ENCODE data around the gene CLASP1.

DNA sequence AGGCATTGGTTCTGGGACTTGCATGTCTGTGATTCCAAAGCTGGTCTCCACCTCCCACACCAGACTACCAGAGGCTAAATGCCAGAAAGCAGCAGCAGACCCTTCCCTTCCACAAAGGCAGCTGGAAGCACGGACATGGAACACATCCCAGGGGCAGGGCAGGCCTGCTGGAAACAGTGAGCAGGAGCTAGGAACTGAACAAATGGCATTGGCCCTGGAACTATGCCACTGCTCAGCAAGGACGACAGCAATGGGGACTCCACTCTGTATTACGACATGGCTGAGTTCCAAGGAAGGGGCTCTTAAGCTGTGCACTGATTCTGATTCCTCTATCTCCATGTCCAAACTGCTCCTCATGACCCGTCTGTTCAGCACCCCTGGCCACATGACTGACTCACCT lies 286.5 kb downstream of the CLASP1 start:
- TF ChIP-seq, protein P1, sequence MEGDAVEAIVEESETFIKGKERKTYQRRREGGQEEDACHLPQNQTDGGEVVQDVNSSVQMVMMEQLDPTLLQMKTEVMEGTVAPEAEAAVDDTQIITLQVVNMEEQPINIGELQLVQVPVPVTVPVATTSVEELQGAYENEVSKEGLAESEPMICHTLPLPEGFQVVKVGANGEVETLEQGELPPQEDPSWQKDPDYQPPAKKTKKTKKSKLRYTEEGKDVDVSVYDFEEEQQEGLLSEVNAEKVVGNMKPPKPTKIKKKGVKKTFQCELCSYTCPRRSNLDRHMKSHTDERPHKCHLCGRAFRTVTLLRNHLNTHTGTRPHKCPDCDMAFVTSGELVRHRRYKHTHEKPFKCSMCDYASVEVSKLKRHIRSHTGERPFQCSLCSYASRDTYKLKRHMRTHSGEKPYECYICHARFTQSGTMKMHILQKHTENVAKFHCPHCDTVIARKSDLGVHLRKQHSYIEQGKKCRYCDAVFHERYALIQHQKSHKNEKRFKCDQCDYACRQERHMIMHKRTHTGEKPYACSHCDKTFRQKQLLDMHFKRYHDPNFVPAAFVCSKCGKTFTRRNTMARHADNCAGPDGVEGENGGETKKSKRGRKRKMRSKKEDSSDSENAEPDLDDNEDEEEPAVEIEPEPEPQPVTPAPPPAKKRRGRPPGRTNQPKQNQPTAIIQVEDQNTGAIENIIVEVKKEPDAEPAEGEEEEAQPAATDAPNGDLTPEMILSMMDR (IDR thresholded peaks at IDR 0.05; ENCODE audit: insufficient read depth, low read length) = no peak
- TF ChIP-seq POLR2AphosphoS5 (IDR thresholded peaks at IDR 0.05; ENCODE audit: low read depth) (no peak), GABPA (IDR thresholded peaks at IDR 0.05; ENCODE audit: low read depth) (no peak)

Measured in HL-60 (cell line).